GM21390 (cell line): ENCODE results near the gene TAGLN2.

Experiments used
- ATAC-seq: cut with Tn5 transposase; IDR thresholded peaks from one replicate; pipeline ENCODE4 v1.9.1; 2021; ENCODE audit not compliant: unreplicated experiment

TAGLN2 gene

DNA sequence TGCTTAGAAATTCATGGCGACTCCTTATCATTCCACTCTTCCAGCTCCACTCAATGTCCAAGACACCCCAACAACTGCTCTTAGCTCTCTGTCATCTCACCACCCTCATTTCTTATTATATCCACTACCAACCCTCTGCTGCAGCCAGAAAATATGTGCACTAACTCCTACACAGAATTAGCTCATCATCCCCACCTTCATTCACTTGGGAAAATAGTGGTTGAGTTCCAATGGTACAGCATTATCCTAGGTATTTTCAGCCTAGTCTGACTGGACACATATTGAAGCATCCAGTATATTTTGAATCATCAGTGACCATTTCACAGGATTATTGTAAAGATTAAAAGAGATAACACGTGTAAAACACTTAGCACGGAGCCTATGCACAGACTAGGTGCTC, 46.2 kb downstream of the TAGLN2 start:
- ATAC-seq, result no peak

DNA sequence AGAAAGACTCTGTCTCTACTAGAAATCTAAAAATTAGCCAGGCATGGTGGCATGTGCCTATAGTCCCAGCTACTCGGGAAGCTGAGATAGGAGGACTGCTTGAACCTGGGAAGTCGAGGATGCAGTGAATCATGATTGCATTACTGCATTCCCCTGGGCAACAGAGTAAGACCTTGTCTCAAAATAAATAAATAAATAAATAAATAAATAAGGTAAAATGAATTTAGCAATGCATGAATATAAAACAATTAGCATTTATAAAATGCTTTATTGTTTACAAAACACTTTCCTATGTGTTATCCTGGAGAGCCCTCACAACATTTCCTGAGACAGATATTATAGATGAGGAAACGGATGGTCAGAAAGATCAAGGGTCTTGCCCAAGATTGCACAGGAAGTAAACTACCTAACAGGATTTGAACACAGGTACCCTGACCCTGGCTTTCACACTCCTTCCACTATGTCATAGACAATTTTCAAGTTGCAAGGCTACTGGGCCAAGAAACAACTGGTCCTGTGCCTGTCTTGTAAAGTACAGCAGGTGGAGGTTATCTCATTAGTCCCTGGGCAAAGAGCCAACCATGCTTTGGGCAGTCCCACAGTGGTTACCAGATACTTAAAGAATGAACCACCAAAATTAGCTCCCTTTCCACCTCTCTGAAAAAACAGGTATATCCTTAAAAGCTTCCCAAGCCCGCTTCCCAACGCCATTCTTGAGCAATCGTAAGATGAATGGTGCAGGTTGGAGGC, 47.4 kb downstream of the TAGLN2 start:
- no peak for ATAC-seq

DNA sequence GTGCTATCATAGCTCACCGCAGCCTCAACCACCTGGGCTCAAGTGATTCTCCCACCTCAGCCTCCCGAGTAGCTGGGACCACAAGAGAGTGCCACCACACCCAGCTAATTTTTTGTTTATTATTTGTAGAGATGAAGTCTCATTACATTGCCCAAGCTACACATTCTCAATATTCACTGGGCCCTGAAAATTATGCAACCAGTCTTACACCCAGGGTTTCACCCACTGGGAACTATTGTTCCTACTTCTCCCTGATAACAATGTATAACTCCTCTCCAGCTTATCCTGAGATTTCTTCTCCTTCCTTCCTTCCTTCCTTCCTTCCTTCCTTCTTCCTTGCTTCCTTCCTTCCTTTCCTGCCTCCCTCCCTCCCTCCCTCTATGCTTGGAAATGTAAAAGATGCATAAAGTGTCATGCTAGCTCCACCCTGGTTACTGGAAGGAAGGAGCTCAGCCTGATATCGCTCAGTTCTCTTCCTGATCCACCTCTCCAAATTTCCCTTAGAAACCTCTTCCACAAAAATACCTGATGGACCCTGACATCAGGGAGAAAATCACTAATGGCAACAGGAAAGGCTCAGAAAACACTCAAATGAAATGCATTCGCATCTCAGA, 51.7 kb downstream of the TAGLN2 start:
- no peak for ATAC-seq

DNA sequence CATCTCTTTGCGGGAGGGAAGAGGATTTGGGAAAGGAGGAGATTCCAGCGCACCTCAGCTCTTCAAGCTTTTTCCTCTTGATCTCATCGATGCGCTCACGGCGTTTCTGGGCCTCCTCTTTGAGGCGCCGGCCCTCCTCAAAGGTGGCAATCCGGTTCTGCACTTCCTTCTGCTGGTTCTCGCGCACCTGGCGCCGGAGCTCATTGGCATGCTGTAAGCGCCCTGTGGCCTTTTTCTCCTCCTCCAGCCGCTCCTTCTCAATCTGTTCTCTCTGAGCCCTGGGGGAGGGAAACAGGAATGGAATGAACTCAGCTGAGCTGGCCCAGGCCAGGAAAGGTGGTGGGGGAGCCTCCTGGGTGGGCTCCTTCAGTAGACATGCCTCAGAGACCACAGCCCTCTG, 52.4 kb downstream of the TAGLN2 start:
- no peak for ATAC-seq

DNA sequence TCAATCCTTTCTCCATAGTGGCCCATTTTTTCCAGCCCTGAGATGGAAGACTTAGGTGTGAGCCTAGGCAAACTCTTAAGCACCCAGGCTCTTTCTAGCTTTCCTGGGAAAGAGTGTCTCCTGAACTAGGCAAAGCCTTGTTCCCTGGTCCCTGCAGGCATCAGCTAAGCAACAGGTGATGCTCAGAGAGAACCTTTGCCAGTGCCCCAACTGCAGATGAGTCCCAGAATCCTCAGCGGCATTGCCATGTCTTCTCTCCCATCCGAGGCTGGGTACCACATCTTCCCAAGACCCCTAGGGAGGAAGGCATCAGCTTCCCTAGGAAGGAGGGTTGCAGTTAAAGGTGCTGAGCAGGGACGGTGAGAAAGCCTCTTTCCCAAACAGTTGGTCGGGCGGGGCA, 54.6 kb downstream of the TAGLN2 start:
- no peak for ATAC-seq

DNA sequence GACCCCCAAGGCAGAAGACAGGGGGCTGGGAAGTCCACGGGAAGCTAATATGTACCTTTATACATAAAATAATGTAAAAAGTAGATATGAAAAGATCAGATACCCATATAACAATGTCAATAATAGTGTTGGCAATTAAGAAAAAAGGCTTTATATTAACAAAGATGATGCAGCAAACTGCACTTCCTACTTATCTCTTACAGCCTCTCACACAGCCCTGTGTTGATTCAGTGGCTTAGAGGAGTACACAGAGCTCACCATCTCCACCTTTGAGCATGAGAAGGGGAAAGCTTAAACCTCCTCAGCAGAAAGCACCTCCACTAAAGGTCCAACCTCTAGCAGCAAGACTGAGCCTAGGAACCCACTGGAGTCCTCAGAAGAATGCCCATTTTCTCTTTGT, 55.7 kb downstream of the TAGLN2 start:
- no peak for ATAC-seq

DNA sequence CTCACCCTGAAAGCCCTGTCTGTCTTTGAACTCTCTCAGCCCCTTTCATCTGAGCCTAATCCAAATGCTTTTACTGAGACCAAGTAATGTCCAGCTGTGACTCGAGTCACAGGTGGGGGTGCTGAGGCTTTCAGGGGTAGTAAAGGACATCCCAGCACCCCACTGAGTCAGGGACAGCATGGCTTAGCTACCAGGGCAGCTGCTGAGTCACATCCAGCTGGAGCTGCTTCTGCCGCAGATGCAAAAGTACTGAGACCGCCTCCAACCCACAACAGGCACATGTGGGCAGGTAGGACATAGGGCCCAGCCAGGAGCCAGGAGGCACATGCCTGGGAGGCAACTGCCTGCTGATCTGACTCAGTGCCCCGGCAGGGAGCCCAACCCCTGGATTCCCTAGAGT, 56.1 kb downstream of the TAGLN2 start:
- ATAC-seq, result no peak

DNA sequence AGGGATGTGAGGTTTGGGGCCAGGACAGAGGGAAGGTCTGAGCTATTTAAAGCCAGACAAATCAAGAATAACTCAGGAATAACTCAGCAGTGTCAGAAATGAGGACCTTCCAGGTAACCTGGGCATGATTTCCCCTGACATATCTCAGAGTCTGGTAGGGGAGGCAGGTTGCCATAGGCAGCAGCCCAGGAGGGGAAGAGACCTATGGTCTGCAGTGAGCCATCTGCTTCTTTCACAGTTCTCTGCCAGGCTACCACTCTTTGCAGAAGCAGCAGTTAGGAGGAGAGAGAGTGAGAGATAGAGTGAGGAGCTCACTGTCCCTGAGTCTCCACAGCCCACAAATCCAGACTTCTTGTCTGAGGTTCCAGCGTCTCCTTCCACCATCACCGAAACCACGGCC, 56.5 kb downstream of the TAGLN2 start:
- no peak for ATAC-seq
